NCI-H1105 (cell line): ENCODE measurements around the gene NR1D1.
A peak's percentile ranks its signal among the peaks of the same experiment; 100 is the strongest.

Experiments used
- DNase-seq: peaks from one replicate; lab custom pipeline; 2025; lab: John Stamatoyannopoulos, UW

Gene NR1D1

GRCh38 chr17:40111221-40112128, 11.1 kb upstream of the NR1D1 start:
- peak; percentile 85 for DNase-seq

DNA sequence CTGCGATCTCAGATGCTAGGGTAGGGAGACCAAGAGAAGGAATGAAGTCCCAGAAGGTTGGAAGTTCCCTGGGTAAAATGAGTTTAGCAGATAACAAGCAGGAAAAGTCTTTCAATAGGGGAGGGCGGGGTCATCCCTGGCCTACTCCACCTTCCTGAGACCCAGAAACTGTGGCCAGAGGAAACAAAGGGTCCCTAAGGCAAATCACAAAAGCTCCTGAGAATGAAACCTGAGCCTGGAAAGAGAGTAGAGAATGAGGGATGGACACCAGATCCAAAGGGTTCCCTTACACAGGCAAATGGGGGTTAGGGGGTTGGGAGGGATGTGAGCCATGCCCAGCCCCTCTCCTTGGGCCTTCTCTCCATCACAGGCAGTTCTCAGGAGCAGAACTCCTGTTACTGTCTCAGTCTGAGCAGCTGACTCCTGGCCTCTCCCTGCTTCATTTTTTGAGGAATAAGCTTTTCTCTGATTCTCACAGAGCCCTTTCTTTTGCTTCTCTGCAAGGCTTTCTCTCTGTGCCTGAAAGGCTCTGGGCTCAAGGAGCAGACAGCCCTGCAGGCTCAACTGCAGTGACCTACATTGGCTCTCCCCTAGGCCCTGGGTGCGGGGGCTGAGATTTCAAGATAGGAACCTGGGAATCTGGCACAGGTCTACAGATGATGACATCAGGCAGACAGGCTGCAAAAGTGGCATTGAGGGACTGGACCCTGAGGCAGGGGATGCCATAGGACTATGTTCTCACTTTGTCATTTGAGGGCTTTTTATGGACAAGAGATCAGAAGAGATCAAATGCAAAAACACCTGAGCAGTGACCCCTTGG, 9.8 kb upstream of the NR1D1 start:
- DNase-seq = no peak

DNA sequence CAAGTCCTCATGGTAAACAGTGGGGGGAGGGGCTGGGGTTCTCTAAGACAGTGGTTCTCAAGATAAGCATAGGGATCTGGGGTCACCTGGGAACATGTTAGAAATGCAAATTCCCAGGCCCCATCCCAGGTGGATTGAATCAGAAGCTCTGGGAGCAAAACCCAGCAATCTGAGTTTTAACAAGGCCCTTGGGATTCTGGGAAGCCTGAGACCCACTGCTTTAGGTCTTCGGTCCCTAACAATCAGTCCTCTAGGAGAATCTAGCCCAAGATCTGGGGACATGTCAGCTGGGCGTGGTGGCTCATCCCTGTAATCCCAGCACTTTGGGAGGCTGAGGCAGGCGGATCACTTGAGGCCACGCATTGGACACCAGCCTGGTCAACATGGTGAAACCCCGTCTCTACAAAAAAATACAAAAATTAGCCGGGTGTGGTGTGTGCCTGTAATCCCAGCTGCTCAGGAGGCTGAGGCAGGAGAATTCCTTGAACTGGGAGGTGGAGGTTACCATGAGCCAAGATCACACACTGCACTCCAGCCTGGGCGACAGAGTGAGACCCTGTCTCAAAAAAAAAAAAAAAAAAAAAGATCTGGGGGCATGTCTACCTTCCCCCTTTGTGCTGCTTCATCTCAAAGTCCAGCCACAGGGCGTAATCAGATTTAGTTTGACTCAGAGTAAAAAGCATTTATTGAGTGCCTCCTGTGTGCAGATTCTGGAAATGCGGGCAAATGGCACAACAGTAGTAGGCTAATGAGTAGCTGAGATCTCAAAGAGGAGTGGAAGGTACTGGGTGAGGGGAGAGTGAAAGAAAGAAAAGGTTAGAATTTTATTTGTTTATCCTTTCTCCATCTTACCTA, 8.8 kb upstream of the NR1D1 start:
- DNase-seq = no peak

DNA sequence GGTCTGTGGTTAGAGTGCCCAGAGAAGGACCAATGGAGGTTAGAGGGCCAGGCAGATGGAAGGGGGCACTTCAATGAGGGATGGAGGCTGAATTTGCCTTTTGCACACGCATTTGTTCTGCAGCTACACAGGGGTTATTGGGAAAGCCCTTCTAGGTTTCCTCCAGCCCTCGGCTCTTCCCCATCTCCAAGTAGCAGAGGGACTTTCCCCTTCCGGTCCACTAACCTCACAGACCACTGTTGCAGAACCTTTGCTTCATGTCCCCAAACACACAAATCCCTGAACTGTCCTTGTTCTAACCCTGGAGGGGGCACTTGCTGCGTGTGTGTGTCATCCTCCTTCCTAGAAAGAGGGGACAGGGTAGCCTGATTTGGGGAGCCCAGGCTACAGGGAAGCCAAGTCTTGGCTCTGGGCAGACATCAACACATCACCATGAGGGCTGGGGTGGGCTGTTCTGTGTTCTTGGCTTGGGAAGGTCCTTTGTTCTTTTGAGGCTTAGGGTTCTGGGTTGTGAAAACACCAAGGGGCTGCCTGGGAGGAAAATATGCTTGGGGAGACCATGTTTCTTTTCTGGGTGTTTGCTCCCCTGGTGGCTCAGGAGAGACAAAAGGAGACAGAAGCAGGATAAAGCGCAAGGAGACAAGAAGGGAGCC, 7.3 kb upstream of the NR1D1 start:
- no peak for DNase-seq

DNA sequence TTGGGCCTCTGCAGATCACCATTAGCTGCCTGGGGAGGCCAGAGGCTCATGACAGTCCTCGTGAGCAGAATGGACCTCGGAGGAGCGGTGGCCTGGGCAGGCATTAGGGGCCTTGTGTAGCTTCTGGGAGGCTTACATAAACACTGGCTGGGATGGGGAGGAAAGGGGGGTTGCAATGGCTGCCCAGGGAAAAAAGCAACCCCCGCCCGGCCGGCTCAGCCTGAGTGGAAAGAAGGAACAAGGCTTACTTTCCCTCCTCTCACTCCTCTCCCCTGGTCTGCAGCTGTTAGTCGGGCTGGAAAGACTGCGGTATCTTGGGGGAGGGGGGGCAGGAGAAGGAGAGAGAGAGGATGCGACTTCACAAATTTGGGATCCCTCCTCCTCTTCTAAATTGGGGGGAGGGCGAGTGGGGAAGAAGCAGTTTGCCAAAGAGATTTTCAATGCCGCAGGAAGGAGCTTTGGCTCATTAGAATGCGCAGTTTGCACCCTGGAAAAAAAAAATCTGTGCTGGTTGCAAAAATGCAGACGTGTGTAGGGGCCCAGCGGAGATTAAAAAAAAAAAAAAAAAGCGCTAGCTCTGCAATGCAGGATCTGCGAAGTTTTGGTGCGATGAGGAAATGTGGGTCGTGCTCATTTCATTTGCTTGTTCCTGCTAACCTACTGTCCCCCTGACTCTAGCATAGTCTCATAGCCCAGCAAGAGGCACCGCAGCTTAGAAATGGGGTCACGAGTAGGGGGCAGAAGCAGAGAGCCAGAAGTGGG, 6.6 kb upstream of the NR1D1 start:
- DNase-seq = no peak

DNA sequence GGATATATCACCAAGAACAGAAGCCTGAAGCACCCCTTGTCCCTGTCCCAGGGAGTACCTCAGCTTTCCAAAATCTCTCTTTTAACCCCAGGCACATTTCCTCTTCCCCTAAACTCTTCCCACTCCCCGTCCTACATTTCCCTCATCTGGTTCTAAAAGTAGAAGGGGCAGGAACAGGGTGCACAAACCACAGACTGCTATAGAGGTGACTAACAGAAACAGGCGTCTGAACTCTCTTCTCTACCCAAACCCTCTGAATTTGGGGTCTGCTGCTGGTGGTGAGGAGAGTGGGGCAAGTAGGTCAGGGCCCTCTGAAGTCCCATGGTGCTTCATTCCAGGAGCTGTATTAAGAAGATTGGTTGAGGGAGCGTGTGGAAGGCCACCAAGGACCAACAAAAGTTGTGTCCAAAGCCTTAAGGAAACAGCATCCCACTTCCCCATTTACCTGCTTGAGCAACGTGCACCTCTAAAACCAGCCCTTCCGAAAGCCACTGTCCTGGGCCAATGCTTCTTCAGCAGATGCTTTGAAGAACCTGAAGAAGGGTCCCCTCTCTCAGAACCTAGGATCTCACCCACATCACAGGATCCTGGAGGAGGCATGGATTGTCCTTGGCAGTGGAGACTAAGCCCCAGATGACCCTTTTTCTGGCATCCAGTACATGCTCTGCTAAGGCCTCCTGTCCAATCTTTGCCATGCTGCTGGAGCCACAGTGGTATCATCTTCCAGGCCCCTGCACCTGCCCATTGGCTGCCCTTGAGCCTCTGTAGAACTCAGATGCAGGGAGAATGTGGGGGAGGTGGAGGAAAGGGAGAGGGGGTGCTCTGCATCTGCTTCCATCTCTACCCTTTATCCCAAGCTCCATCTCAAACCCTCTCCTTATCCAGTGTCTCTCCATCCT, 5.7 kb upstream of the NR1D1 start:
- DNase-seq = no peak

DNA sequence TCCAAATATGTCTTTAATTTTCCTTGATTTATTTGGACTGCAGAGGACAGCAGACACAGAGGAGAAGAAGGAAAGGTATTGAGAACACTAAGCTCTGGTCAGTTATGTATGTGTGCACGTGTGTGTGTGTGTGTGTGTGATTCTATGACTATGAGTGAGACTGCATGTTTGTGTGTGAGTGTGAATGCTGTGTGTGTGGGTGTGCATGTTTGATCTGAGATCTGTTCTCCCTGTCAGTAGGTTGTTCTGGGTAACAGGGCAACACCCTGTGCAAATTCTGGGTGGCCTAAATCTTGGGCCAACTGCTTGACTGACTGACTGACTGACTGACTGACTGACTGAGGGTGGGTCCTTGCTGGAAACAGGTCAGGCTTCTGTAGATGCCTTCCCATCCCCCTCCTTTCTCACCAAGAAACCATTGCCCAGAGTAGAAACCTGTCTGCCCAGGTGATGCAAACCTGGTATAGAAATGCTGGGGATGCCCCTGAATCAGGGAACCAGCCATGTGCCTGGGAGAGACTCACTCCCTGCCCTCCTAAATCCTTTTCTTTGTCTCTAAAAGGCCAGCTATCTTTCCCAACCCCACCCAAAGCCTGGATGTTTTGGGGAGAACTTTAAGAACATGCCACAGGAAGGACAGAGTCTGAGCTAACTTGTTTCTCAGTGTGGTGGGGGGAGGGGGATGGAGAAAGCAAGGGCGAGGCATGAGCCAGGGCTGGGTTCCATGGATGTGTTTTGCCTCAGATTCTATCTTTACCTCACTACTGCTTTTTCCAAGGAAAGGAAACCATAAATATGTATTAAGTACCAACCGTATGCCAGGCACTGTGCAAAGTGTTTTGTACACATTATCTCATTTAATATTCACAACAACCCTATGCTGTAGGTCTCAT, 4.5 kb upstream of the NR1D1 start:
- no peak for DNase-seq

GRCh38 chr17:40103688-40104087, 3.3 kb upstream of the NR1D1 start:
- DNase-seq = no peak

DNA sequence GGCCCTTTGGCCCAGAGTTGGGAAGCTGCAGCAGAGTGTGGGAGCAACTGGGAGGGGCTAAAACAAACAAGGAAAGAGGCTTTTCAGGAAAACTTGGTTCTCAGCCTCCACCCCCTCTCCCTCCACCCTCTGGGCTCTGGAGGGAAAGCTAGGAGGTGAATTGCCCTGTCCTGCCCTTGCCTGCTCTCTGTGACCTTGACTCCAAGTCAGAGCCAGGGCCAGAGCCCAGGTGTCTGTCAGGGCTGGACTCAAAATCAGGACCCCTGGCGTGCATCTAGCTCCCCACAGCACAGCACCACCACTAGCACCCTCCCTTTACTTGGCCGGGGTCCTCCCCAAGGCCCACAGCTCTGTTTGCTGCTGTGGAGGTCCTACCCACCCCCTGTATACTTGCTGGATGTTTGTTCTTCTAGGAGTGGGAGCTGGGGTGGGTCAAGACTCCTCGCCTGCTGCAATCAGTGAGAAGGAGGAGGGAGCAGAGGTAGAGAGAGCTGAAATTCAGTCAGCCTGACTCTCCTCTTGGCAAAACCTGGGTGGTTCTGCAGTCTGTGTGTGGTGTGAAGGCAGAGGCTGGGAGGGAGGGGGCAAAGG, 2.8 kb upstream of the NR1D1 start:
- no peak for DNase-seq

DNA sequence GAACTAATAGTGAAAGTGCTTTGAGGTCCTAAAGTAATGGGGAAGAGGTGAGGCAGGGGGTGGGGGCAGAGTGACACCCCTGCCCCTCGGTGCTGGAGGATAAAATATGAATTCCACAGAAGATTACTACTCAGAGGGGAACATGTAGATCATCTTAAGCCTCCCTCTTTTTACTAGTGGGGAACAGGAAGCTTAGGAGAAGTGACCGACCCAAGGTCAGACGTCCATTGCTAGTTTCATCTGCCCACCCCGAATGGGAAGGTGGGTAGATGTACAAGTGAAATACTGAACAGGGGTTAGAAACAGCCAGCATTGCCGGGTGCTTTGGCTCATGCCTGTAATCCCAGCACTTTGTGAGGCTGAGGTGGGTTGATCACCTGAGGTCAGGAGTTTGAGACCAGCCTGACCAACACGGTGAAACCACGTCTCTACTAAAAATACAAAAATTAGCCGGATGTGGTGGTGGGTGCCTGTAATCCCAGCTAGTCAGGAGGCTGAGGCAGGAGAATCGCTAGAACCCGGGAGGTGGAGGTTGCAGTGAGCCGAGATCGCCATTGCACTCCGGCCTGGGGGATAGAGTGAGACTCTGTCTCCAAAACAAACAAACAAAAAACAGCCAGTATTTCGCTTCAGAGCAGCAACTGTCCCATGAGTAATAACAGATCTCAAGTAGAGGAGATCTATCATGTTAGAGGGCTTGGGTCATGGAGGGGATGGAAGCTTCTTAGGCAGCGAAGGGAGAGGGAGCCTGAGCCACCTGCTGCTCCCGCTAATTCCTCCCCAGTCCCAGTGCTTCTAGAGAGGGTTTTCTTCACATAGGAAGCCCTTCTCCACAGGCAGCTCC, 1.2 kb upstream of the NR1D1 start:
- DNase-seq = no peak

GRCh38 chr17:40100669-40101366, 429 bp upstream of the NR1D1 start:
- peak; percentile 87 for DNase-seq

DNA sequence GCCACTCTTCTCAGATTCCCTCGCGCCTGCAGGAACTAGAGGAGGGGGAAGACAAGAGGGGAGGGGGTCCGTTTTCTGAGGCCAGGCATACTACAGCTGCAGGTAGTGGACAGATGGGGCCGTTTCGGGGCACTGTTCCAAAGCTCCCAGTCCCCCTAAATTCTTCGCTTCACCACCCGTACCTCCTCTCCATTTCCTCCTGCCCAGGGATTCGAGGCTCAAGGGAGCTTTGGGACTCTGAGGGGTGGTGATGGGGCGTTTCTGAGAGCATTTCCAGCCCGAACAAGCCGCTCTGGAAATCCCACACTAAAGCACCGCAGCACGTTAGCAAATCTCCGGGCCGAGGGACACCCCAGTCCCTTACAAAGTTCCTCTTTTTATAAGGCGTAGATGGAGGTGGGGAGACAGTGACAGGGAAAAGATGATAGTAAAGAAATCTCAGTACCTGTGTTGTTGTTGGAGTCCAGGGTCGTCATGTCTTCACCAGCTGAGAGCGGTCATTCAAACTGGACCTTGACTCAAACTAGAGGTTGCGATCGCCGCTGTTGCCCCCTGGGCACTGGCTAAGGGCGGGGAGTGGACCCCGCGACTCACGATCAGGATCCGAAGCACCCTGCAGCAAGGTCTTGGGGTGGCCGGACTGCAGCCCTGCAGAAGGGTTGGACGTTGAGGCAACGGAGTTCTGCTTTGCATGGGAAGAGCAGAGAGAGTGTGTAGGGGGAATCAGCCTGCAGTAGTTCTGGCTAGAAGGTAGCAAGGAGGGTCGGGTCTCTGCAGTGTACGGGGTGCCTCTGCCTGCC, 570 bp downstream of the NR1D1 start:
- DNase-seq = no peak

GRCh38 chr17:40098846-40099618, 1.4 kb downstream of the NR1D1 start:
- DNase-seq = peak; percentile 87

- no peak for DNase-seq
Measured at GRCh38 chr17:40097931-40098845, 2.2 kb downstream of the NR1D1 start.
